Measurements from ENCODE around the gene DCHS2.

Gene DCHS2

GRCh38 chr4:154348657-154349056, 142.9 kb downstream of the DCHS2 start:
- Histone ChIP-seq H3K23ac (ENCODE audit: low read depth, low read length, poor library complexity) (no peak overlapping the region), H3K9me3 (replicated peaks in 1 of 2; ENCODE audit: control insufficient read depth in 2 of 2, insufficient read depth in 1 of 2, low read depth in 1 of 2, low read length in 2 of 2) (no peaks in the 10 kb centered on the region), H2BK12ac (ENCODE audit: low read length) (no peak overlapping the region), H2AFZ (ENCODE audit: low read length) (no peak overlapping the region), H3K36me3 (replicated peaks in 1 of 2; ENCODE audit: control insufficient read depth in 2 of 2, insufficient read depth in 2 of 2, low read length in 2 of 2) (no peaks in the 10 kb centered on the region), H4K8ac (ENCODE audit: low read depth, low read length) (no peak overlapping the region), H2BK5ac (ENCODE audit: low read length) (no peak overlapping the region), H3K9ac (ENCODE audit: low read depth, low read length, poor library complexity) (no peak overlapping the region), H4K91ac (ENCODE audit: low read depth, low read length, poor library complexity) (no peak overlapping the region), H3K14ac (ENCODE audit: low read length) (no peak overlapping the region), H3K27ac (replicated peaks; ENCODE audit: low read length) (no peak overlapping the region), H3K27me3 (ENCODE audit: control insufficient read depth in 3 of 3, insufficient read depth in 3 of 3, low read depth in 1 of 3, low read length in 3 of 3) (no peaks in the 10 kb centered on the region), H3K4me1 (ENCODE audit: control insufficient read depth in 2 of 2, insufficient read depth in 1 of 2, low read depth in 1 of 2, low read length in 2 of 2) (peaks cover 0 to 2% of the 10 kb centered on the region in 2 donors), H3K4ac (ENCODE audit: low read length) (no peak overlapping the region), H2BK120ac (ENCODE audit: low read depth, low read length) (no peak overlapping the region), H3K18ac (ENCODE audit: low read length) (no peak overlapping the region), H3K4me2 (ENCODE audit: insufficient read depth, low read length, poor library complexity, severe bottlenecking) (no peak overlapping the region), H3K79me1 (ENCODE audit: low read depth, low read length) (no peaks in the 10 kb centered on the region), H2AK5ac (ENCODE audit: low read depth, low read length) (no peak overlapping the region), H2BK15ac (ENCODE audit: low read length) (no peak overlapping the region), H3K4me3 (ENCODE audit: low read length in 2 of 2) (no peak overlapping the region)
- WGBS, 2 donors (ENCODE audit: extremely low coverage in 2 of 2, insufficient read length in 2 of 2, insufficient replicate concordance in 1 of 2), result no CpG with 5 or more reads among the region's 3 CpGs
- DNase-seq (ENCODE audit: low spot score), result no peak

GRCh38 chr4:154345359-154345758, 146.2 kb downstream of the DCHS2 start:
- Histone ChIP-seq H2BK5ac (ENCODE audit: low read length) (no peak overlapping the region), H4K8ac (ENCODE audit: low read depth, low read length) (no peak overlapping the region), H4K91ac (ENCODE audit: low read depth, low read length, poor library complexity) (no peak overlapping the region), H3K27me3 (ENCODE audit: control insufficient read depth in 3 of 3, insufficient read depth in 3 of 3, low read depth in 1 of 3, low read length in 3 of 3) (no peaks in the 10 kb centered on the region), H3K4me2 (ENCODE audit: insufficient read depth, low read length, poor library complexity, severe bottlenecking) (no peak overlapping the region), H2BK15ac (ENCODE audit: low read length) (no peak overlapping the region), H3K4ac (ENCODE audit: low read length) (no peak overlapping the region), H3K27ac (replicated peaks; ENCODE audit: low read length) (no peak overlapping the region), H2BK12ac (ENCODE audit: low read length) (no peak overlapping the region), H3K4me1 (ENCODE audit: control insufficient read depth in 2 of 2, insufficient read depth in 1 of 2, low read depth in 1 of 2, low read length in 2 of 2) (no peaks in the 10 kb centered on the region), H3K14ac (ENCODE audit: low read length) (no peak overlapping the region), H2BK120ac (ENCODE audit: low read depth, low read length) (no peak overlapping the region), H2AFZ (ENCODE audit: low read length) (no peak overlapping the region), H3K23ac (ENCODE audit: low read depth, low read length, poor library complexity) (no peak overlapping the region), H2AK5ac (ENCODE audit: low read depth, low read length) (no peak overlapping the region), H3K9ac (ENCODE audit: low read depth, low read length, poor library complexity) (no peak overlapping the region), H3K9me3 (replicated peaks in 1 of 2; ENCODE audit: control insufficient read depth in 2 of 2, insufficient read depth in 1 of 2, low read depth in 1 of 2, low read length in 2 of 2) (no peaks in the 10 kb centered on the region), H3K79me1 (ENCODE audit: low read depth, low read length) (no peaks in the 10 kb centered on the region), H3K36me3 (replicated peaks in 1 of 2; ENCODE audit: control insufficient read depth in 2 of 2, insufficient read depth in 2 of 2, low read length in 2 of 2) (no peaks in the 10 kb centered on the region), H3K18ac (ENCODE audit: low read length) (no peak overlapping the region), H3K4me3 (ENCODE audit: low read length in 2 of 2) (no peak overlapping the region)
- no CpG with 5 or more reads among the region's 1 CpG for WGBS, 2 donors (ENCODE audit: extremely low coverage in 2 of 2, insufficient read length in 2 of 2, insufficient replicate concordance in 1 of 2)
- no peak for DNase-seq (ENCODE audit: low spot score)

- H3K14ac ChIP-seq (ENCODE audit: low read length), result no peak overlapping the region
- no peak overlapping the region for H4K8ac ChIP-seq (ENCODE audit: low read depth, low read length)
- no CpG with 5 or more reads among the region's 6 CpGs for WGBS, 2 donors (ENCODE audit: extremely low coverage in 2 of 2, insufficient read length in 2 of 2, insufficient replicate concordance in 1 of 2)
- no peak overlapping the region for H2BK120ac ChIP-seq (ENCODE audit: low read depth, low read length)
- no peak overlapping the region for H3K18ac ChIP-seq (ENCODE audit: low read length)
- no peak overlapping the region for H4K91ac ChIP-seq (ENCODE audit: low read depth, low read length, poor library complexity)
- no peak for DNase-seq (ENCODE audit: low spot score)
- no peak overlapping the region for H2BK5ac ChIP-seq (ENCODE audit: low read length)
- no peaks in the 10 kb centered on the region for H3K4me1 ChIP-seq (ENCODE audit: control insufficient read depth in 2 of 2, insufficient read depth in 1 of 2, low read depth in 1 of 2, low read length in 2 of 2)
- H3K9me3 ChIP-seq (replicated peaks in 1 of 2; ENCODE audit: control insufficient read depth in 2 of 2, insufficient read depth in 1 of 2, low read depth in 1 of 2, low read length in 2 of 2), result no peaks in the 10 kb centered on the region
- no peak overlapping the region for H3K4ac ChIP-seq (ENCODE audit: low read length)
- no peak overlapping the region for H2AK5ac ChIP-seq (ENCODE audit: low read depth, low read length)
- H3K9ac ChIP-seq (ENCODE audit: low read depth, low read length, poor library complexity), result no peak overlapping the region
- no peaks in the 10 kb centered on the region for H3K79me1 ChIP-seq (ENCODE audit: low read depth, low read length)
- H3K4me3 ChIP-seq (ENCODE audit: low read length in 2 of 2), result no peak overlapping the region
- H3K23ac ChIP-seq (ENCODE audit: low read depth, low read length, poor library complexity), result no peak overlapping the region
- no peak overlapping the region for H3K27ac ChIP-seq (replicated peaks; ENCODE audit: low read length)
- no peaks in the 10 kb centered on the region for H3K36me3 ChIP-seq (replicated peaks in 1 of 2; ENCODE audit: control insufficient read depth in 2 of 2, insufficient read depth in 2 of 2, low read length in 2 of 2)
- H3K4me2 ChIP-seq (ENCODE audit: insufficient read depth, low read length, poor library complexity, severe bottlenecking), result no peak overlapping the region
- no peak overlapping the region for H2BK12ac ChIP-seq (ENCODE audit: low read length)
- H3K27me3 ChIP-seq (ENCODE audit: control insufficient read depth in 3 of 3, insufficient read depth in 3 of 3, low read depth in 1 of 3, low read length in 3 of 3), result no peaks in the 10 kb centered on the region
- no peak overlapping the region for H2AFZ ChIP-seq (ENCODE audit: low read length)
- H2BK15ac ChIP-seq (ENCODE audit: low read length), result no peak overlapping the region
Measured at GRCh38 chr4:154344686-154345085, 146.9 kb downstream of the DCHS2 start.

GRCh38 chr4:154343651-154344050, 147.9 kb downstream of the DCHS2 start:
- Histone ChIP-seq H3K27ac (replicated peaks; ENCODE audit: low read length) (no peak overlapping the region), H3K4me1 (ENCODE audit: control insufficient read depth in 2 of 2, insufficient read depth in 1 of 2, low read depth in 1 of 2, low read length in 2 of 2) (no peaks in the 10 kb centered on the region), H4K91ac (ENCODE audit: low read depth, low read length, poor library complexity) (no peak overlapping the region), H2BK12ac (ENCODE audit: low read length) (no peak overlapping the region), H2AK5ac (ENCODE audit: low read depth, low read length) (no peak overlapping the region), H3K36me3 (replicated peaks in 1 of 2; ENCODE audit: control insufficient read depth in 2 of 2, insufficient read depth in 2 of 2, low read length in 2 of 2) (no peaks in the 10 kb centered on the region), H3K4me3 (ENCODE audit: low read length in 2 of 2) (no peak overlapping the region), H3K23ac (ENCODE audit: low read depth, low read length, poor library complexity) (no peak overlapping the region), H3K9ac (ENCODE audit: low read depth, low read length, poor library complexity) (no peak overlapping the region), H2BK5ac (ENCODE audit: low read length) (no peak overlapping the region), H3K27me3 (ENCODE audit: control insufficient read depth in 3 of 3, insufficient read depth in 3 of 3, low read depth in 1 of 3, low read length in 3 of 3) (no peaks in the 10 kb centered on the region), H2BK15ac (ENCODE audit: low read length) (no peak overlapping the region), H4K8ac (ENCODE audit: low read depth, low read length) (no peak overlapping the region), H2BK120ac (ENCODE audit: low read depth, low read length) (no peak overlapping the region), H3K14ac (ENCODE audit: low read length) (no peak overlapping the region), H3K4me2 (ENCODE audit: insufficient read depth, low read length, poor library complexity, severe bottlenecking) (no peak overlapping the region), H3K79me1 (ENCODE audit: low read depth, low read length) (no peaks in the 10 kb centered on the region), H3K9me3 (replicated peaks in 1 of 2; ENCODE audit: control insufficient read depth in 2 of 2, insufficient read depth in 1 of 2, low read depth in 1 of 2, low read length in 2 of 2) (no peaks in the 10 kb centered on the region), H3K4ac (ENCODE audit: low read length) (no peak overlapping the region), H3K18ac (ENCODE audit: low read length) (no peak overlapping the region), H2AFZ (ENCODE audit: low read length) (no peak overlapping the region)
- no peak for DNase-seq (ENCODE audit: low spot score)
- WGBS, 2 donors (ENCODE audit: extremely low coverage in 2 of 2, insufficient read length in 2 of 2, insufficient replicate concordance in 1 of 2), result no CpG with 5 or more reads among the region's 3 CpGs

Measured in neuronal stem cell (in vitro differentiated cells).